K562 (cell line): ENCODE data around the gene CEP120. TPM values are rescaled to one million over a fixed set of nuclear protein-coding genes. Genes with fewer than 3 reads are reported as not detected.
A peak's percentile ranks its signal among the peaks of the same experiment; 100 is the strongest.

Experiments
- BHLHE40 ChIP-seq: IDR thresholded peaks from 2 replicates; pipeline ENCODE4 v1.6.1; 2011; ENCODE audit warnings: low read length, improper control_type of control experiment
- C11orf30 ChIP-seq: fragments of 450-650 bp; IDR thresholded peaks from 2 replicates; pipeline ENCODE4 v1.6.1; 2016; ENCODE audit warnings: low read depth, mild to moderate bottlenecking
- CTBP1 ChIP-seq: fragments of 450-650 bp; IDR thresholded peaks from 2 replicates; pipeline ENCODE4 v1.6.1; 2016; ENCODE audit warnings: borderline replicate concordance
- FOXA1 ChIP-seq: fragments of 450-650 bp; IDR thresholded peaks from 2 replicates; pipeline ENCODE4 v1.6.1; 2016; ENCODE audit warnings: mild to moderate bottlenecking, borderline replicate concordance
- FOXJ2 ChIP-seq: fragments of 200-800 bp; sonication (Bioruptor generic); IDR thresholded peaks from 2 replicates; pipeline ENCODE4 v1.6.1; 2016; ENCODE audit warnings: missing genetic modification characterization, missing compliant biosample characterization
- HOXB6 ChIP-seq: fragments of 250-450 bp; sonication (Bioruptor Pico); IDR thresholded peaks from 2 replicates; pipeline ENCODE4 v1.5.1; 2022; ENCODE audit warnings: mild to moderate bottlenecking, borderline replicate concordance
- MCM5 ChIP-seq: fragments of 450-650 bp; IDR thresholded peaks from 2 replicates; pipeline ENCODE4 v1.6.1; 2016; ENCODE audit warnings: low read depth
- MTF1 ChIP-seq: fragments of 250-450 bp; sonication (Bioruptor Pico); IDR thresholded peaks from 2 replicates; pipeline ENCODE4 v1.9.0; 2021; ENCODE audit warnings: moderate library complexity, mild to moderate bottlenecking, inconsistent platforms, borderline replicate concordance
- PML ChIP-seq: IDR thresholded peaks from 2 replicates; pipeline ENCODE4 v1.6.1; 2012; ENCODE audit warnings: low read length, inconsistent platforms
- ZC3H11A ChIP-seq: IDR thresholded peaks from 2 replicates; pipeline ENCODE4 v1.6.1; 2012; ENCODE audit warnings: low read depth, low read length, improper control_type of control experiment
- ZNF551 ChIP-seq: fragments of 250-450 bp; sonication (Bioruptor Pico); IDR thresholded peaks from 2 replicates; pipeline ENCODE4 v1.5.0; 2021; ENCODE audit warnings: mild to moderate bottlenecking, moderate library complexity
- polyA plus RNA-seq, 8 experiments: library from polyadenylated mRNA; depleted of rRNA in 4 of 8; stranded (reverse) in 5 of 8; unstranded in 3 of 8; fragments of >200 nt; fragmentation: Nextera tagmentation in 2 of 8; fragmentation: Illumina TruSeq in 1 of 8; extraction: Ambion mirVana in 2 of 8; extraction: Trizol in 1 of 8; gene quantifications; 2 replicates each; pipeline versions ENCODE4 v1.2.1 to v1.2.3, GENCODE V29; 2011 to 2014; ENCODE audit warnings: inconsistent platforms in 1 of 8, missing spikeins in 1 of 8
- total RNA-seq, 7 experiments: library from RNA; depleted of rRNA in 6 of 7; stranded (reverse); fragments of >200 nt in 6 of 7; fragmentation: Illumina TruSeq in 2 of 7; extraction: Trizol in 2 of 7; gene quantifications; 2 replicates each; pipeline versions ENCODE4 v1.2.1 to v1.2.3, GENCODE V29; 2011 to 2021; ENCODE audit warnings: low replicate concordance in 1 of 7
- TF ChIP-seq, protein P1 (sequence below): fragments of 200-800 bp; sonication (Bioruptor generic); IDR thresholded peaks from 2 replicates; pipeline ENCODE4 v1.6.1; 2017; ENCODE audit warnings: missing genetic modification characterization, missing compliant biosample characterization
- TF ChIP-seq, protein P2 (sequence below): fragments of 450-650 bp; formaldehyde crosslinking; IDR thresholded peaks from 2 replicates; pipeline ENCODE4 v1.4.0; 2022; ENCODE audit warnings: missing genetic modification characterization
- TF ChIP-seq, protein P3 (sequence below), 2 experiments: fragments of 450-650 bp; formaldehyde crosslinking in 1 of 2; IDR thresholded peaks; 2 replicates each; pipeline versions ENCODE4 v1.4.0 to v1.6.1; 2014 to 2020; ENCODE audit warnings: mild to moderate bottlenecking in 2 of 2, borderline replicate concordance in 1 of 2, low read depth in 1 of 2
- TF ChIP-seq, protein P4 (sequence below): fragments of 450-650 bp; conservative IDR thresholded peaks from 2 replicates; pipeline ENCODE4 v1.6.1; 2016; ENCODE audit warnings: missing genetic modification characterization, low read depth, mild to moderate bottlenecking, missing compliant biosample characterization, moderate library complexity

CEP120 gene
- total and polyA plus RNA-seq, 9 of the 15 experiments (the other 6 are each of a cell fraction or from before 2014, with no cell fraction given), result 3.3 to 24.9 (median 14.4) TPM

DNA sequence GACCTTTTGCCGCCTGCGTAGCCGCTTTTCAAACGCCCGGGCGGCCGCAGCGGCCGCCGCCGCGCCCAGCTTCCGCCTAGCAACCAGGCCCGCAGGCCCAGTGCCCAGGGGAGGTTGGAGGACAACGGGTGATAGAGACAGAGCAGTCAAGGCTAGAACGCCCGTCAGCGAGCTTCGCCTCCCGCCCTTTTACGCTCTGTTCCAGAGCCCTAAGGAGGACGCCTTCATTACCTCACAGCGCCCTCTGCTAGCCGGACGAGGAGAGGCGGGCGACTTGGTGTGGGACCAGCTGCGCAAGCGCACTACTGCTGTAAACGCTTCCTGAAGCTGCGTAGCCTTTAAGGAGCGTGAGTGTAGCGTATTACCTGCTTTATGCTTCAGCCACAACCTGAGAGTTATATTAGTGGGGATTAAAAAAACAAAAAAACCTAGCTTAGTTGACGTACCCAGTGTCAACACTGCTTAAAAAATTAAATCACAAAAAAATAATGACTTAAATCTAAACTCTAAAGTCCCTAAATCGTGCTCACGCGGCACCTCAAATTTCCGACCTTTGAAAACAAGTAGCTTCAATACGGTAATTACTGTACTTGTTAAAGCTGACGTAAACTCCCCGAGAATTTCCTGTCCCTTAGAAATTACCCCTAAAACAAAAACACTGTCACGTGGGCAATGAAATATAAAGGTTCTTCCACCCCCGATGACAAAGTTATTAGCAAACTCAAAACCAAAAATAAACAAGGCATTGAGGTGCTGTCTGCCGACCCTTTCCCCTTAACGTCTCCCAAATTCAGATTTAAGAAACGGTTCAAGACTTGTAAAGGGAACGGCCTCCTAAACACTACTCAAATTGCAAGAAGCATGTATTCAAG is at the start of gene CEP120 (continued):
- TF ChIP-seq, protein P1, sequence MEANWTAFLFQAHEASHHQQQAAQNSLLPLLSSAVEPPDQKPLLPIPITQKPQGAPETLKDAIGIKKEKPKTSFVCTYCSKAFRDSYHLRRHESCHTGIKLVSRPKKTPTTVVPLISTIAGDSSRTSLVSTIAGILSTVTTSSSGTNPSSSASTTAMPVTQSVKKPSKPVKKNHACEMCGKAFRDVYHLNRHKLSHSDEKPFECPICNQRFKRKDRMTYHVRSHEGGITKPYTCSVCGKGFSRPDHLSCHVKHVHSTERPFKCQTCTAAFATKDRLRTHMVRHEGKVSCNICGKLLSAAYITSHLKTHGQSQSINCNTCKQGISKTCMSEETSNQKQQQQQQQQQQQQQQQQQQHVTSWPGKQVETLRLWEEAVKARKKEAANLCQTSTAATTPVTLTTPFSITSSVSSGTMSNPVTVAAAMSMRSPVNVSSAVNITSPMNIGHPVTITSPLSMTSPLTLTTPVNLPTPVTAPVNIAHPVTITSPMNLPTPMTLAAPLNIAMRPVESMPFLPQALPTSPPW (CRISPR knock-in tag), result peak; percentile 71
- TF ChIP-seq, protein P2, sequence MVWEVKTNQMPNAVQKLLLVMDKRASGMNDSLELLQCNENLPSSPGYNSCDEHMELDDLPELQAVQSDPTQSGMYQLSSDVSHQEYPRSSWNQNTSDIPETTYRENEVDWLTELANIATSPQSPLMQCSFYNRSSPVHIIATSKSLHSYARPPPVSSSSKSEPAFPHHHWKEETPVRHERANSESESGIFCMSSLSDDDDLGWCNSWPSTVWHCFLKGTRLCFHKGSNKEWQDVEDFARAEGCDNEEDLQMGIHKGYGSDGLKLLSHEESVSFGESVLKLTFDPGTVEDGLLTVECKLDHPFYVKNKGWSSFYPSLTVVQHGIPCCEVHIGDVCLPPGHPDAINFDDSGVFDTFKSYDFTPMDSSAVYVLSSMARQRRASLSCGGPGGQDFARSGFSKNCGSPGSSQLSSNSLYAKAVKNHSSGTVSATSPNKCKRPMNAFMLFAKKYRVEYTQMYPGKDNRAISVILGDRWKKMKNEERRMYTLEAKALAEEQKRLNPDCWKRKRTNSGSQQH (CRISPR knock-in tag), result no peak
- TF ChIP-seq MTF1 (no peak), ZC3H11A (no peak), FOXA1 (no peak), C11orf30 (peak; percentile 16; the same call in 1 of the 2 replicates), PML (peak; percentile 81), MCM5 (no peak), BHLHE40 (peak; percentile 51; the same call in 1 of the 2 replicates), FOXJ2 (tag) (0 out of 2 replicates have a peak, but pooled peaks have one; percentile 78), HOXB6 (no peak), ZNF551 (CRISPR knock-in tag) (no peak), CTBP1 (peak; percentile 85)
- TF ChIP-seq, protein P3, sequence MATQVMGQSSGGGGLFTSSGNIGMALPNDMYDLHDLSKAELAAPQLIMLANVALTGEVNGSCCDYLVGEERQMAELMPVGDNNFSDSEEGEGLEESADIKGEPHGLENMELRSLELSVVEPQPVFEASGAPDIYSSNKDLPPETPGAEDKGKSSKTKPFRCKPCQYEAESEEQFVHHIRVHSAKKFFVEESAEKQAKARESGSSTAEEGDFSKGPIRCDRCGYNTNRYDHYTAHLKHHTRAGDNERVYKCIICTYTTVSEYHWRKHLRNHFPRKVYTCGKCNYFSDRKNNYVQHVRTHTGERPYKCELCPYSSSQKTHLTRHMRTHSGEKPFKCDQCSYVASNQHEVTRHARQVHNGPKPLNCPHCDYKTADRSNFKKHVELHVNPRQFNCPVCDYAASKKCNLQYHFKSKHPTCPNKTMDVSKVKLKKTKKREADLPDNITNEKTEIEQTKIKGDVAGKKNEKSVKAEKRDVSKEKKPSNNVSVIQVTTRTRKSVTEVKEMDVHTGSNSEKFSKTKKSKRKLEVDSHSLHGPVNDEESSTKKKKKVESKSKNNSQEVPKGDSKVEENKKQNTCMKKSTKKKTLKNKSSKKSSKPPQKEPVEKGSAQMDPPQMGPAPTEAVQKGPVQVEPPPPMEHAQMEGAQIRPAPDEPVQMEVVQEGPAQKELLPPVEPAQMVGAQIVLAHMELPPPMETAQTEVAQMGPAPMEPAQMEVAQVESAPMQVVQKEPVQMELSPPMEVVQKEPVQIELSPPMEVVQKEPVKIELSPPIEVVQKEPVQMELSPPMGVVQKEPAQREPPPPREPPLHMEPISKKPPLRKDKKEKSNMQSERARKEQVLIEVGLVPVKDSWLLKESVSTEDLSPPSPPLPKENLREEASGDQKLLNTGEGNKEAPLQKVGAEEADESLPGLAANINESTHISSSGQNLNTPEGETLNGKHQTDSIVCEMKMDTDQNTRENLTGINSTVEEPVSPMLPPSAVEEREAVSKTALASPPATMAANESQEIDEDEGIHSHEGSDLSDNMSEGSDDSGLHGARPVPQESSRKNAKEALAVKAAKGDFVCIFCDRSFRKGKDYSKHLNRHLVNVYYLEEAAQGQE (IDR thresholded peaks at IDR 0.05; ENCODE audit: borderline replicate concordance), result peak; percentile 35; the same call in 1 of the 2 replicates
- TF ChIP-seq, protein P3 (CRISPR knock-in tag; IDR thresholded peaks at IDR 0.05; ENCODE audit: low read depth), result no peak
- TF ChIP-seq, protein P4, sequence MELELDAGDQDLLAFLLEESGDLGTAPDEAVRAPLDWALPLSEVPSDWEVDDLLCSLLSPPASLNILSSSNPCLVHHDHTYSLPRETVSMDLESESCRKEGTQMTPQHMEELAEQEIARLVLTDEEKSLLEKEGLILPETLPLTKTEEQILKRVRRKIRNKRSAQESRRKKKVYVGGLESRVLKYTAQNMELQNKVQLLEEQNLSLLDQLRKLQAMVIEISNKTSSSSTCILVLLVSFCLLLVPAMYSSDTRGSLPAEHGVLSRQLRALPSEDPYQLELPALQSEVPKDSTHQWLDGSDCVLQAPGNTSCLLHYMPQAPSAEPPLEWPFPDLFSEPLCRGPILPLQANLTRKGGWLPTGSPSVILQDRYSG (tag), result no peak
